Stimulated activated CD8-positive, alpha-beta memory T cell treated with anti-CD3 and anti-CD28 coated beads, Interleukin-12 subunit alpha, Interleukin-12 subunit beta, amount 100 ng/mL, for 24 hours (primary cell): ENCODE results near the gene SPIB.
A peak's percentile ranks its signal among the peaks of the same experiment; 100 is the strongest.
"Not testable (repeated sequence)": the region's sequence is repeated elsewhere in the genome, so short reads cannot be mapped to it uniquely, and the experiment has no call there.

Experiments
- DNase-seq: peaks from one replicate; pipeline ENCODE4 v3.0.0-alpha.2; 2020; ENCODE audit errors: extremely low read depth

Gene SPIB

DNA sequence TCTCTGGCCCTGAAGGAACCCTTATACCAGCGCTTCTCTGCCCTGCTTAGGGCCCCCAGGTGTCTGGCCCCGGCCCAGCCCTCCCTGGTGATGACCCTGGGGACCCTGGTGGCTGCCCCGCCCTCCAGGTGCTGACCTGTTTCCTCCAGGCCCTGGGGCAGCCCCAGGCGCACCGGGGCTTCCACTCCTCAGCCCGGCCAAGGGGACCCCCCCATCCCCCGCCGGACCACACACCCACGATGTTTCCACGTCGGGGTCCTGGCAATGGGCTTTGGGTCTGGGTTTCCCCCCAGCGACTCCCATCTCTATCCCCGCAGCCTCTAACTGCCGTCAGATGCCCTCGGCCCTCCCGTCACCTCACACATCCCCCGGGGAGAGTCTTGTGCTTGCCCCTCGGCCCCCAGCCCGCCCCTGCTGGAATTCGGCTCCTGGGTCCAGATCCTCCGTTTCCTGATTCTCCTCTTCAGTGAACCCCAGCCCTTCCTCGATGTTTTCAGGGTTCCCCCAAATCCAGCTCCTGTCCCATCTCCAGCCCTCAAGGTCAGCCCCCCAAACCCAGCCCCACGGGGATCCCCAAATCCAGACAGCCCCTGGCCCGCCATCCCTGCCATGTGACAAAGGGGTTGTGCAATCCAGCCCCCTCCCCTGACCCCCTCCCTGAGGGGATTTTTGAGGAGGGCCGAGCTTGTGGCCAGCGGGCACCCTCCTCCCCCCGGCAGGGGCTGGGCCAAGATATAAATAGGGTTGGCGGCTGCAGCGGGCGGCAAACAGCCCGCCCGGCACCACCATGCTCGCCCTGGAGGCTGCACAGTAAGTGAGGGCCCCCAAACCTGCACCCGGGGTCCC, at the start of gene SPIB:
Gene SPIB, plus strand, starts transcription at position 763 of the 846 bp plus-strand sequence. Its CDS starts 25 bp downstream, at position 788.
- DNase-seq: no peak

DNA sequence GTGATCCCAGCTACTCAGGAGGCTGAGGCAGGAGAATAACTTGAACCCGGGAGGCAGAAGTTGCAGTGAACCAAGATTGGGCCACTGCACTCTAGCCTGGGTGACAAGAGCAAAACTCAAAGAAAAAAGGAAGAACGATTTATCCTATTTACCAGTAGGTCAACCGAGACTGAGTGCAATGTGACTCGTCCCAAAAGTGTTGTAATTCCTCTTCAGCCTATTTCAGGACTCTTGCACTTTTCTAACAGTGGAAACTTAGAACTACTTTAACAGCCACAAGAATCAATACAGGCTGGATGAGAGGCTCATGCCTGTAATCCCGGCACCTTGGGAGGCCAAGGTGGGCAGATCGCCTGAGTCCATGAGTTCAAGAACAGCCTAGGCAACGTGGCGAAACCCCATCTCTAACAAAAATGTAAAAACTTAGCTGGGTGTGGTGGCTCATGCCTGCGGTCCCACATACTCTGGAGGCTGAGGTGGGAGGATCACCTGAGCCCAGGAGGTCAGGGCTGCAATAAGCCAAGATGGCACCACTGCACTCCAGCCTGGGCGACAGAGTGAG, 46.7 kb upstream of the SPIB start:
- DNase-seq: no peak

DNA sequence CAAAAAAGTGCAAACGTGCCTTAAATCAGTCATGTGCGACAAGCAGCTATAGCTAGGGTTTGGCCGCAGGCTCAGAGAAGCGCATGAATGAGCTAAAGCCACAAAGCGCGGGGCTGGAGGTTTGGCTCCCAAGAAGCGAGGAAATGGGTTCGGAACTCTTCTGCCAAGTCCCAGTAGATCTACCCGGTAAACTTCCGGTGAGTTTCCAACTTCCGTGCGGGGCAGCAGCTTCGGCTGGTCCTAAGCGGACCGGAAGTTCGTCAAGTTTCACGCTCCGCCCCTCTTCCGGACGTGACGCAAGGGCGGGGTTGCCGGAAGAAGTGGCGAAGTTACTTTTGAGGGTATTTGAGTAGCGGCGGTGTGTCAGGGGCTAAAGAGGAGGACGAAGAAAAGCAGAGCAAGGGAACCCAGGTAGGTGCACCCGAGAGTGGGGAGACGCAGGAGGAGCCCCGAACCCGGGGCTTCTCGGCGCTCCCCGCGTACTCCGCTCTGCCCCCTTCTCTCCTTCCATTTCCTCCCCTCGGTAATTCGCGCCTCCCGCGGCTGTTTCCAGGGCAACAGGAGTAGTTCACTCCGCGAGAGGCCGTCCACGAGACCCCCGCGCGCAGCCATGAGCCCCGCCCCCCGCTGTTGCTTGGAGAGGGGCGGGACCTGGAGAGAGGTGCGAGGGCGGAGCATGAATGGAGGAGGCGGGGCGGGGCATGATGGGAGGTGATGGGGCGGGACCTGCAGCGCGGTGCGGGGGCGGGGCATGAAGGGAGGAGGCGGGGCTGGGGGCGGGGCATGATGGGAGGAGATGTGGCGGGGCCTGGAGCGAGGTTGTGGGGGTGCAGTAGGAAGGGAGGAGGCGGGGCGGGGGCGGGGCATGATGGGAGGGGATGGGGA, 42.3 kb upstream of the SPIB start, which contains the start of gene NR1H2:
Gene NR1H2, plus strand, starts transcription at position 292 of the 885 bp plus-strand sequence. CDS start 1,149 bp downstream, outside the sequence.
- peak; percentile 77 for DNase-seq

DNA sequence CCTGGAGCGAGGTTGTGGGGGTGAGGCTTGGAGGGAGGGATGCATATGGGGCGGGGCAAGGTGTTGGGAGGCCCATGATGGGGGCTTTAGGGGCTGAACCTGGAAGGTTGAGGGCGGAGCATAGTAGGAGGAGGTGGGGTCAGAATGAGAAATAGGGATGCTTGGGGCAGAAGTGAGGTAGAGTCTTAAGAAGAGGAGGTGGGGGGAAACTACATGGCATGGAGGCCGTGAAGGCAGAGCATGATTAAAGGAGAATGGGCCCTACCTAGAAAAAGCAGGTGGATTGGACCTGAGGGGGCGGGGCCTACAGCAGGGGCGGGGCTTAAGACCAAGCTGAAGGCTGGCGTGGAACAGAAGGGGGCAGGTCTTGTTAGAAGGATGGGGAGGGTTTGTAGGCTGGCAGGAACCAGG, 41.7 kb upstream of the SPIB start:
- no peak for DNase-seq

DNA sequence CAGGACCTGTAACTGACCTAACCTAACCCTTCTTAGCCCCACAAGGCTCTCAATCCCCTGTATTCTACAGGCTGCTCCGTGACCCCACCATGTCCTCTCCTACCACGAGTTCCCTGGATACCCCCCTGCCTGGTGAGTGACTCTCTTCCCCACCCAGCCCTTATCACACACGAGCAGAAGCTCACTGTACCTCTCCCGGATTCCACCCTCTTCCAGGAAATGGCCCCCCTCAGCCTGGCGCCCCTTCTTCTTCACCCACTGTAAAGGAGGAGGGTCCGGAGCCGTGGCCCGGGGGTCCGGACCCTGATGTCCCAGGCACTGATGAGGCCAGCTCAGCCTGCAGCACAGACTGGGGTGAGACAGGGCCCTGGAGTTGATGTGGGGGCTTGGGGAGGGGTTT, 41.2 kb upstream of the SPIB start:
- no peak for DNase-seq

DNA sequence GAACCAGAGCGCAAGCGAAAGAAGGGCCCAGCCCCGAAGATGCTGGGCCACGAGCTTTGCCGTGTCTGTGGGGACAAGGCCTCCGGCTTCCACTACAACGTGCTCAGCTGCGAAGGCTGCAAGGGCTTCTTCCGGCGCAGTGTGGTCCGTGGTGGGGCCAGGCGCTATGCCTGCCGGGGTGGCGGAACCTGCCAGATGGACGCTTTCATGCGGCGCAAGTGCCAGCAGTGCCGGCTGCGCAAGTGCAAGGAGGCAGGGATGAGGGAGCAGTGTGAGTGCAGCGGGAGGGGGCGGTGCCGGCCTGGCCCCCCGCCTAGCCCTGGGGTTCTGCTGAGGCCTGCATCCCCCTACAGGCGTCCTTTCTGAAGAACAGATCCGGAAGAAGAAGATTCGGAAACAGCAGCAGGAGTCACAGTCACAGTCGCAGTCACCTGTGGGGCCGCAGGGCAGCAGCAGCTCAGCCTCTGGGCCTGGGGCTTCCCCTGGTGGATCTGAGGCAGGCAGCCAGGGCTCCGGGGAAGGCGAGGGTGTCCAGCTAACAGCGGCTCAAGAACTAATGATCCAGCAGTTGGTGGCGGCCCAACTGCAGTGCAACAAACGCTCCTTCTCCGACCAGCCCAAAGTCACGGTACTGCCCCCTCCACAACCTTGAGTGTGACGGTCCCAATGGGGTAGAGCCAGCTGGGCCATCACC, 40.4 kb upstream of the SPIB start:
- no peak for DNase-seq

DNA sequence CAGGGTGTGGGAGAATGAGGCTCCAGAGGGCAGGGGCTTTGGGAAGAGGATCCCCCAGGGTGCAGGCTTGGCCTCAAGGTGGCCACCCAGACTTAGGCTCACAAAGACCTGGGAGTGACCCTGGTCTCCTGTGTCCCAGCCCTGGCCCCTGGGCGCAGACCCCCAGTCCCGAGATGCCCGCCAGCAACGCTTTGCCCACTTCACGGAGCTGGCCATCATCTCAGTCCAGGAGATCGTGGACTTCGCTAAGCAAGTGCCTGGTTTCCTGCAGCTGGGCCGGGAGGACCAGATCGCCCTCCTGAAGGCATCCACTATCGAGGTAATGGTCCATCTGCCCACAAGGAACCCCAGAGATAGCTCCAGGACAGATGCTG, 39.9 kb upstream of the SPIB start:
- no peak for DNase-seq

DNA sequence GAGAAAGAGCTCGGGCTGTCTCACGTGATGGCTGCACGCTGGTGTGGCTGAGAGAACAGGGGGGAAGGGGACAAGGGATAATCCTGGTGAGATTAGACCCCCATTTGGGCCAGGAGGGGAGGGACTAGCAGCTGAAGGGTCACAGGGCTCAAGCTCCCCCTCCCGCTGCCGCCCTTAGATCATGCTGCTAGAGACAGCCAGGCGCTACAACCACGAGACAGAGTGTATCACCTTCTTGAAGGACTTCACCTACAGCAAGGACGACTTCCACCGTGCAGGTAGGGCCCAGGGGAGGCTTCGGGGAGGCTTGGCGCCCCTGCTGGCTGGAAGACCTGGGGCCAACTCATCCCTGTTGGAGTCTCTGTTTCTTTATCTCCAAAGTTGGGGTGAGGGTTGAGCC, 39.1 kb upstream of the SPIB start:
- DNase-seq: no peak

DNA sequence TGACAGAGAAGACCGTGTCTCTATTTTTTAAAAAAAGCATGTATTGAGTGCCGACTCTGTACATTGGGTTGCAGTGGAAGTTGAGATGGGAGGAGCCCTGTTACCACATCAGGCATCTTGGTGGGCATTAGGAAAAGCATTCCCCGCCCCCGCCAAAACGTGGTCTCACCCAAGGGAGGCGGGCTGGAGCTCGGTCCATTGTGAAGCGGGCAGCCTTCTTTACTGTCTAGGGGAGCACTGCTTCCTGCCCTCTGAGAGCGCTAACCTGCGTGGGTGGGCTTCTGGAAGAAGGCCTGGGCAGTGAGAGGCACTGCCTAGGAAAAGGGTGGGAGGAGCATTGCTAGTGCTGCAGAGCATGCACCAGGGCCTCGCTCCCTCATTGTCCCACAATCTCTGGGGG, 38.6 kb upstream of the SPIB start:
- no peak for DNase-seq

DNA sequence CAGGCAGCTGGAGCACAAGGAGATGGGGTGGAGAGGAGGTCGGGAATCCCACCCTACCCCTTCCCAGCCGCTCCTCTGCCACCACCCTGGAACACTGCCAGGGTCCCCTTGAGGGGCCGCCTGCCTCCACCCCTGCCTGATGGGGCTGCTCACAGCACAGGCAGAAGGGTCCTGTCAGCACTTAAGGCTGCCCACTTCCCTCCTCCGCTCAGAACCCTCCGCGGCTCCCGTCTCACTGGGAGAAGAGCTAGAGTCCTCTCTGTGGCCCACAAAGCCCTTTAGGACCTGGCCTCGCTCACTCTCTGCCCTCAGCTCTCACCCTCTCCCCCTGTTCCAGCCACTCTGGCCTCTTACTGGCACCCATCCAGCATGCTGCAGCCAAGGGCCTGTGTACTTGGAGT, 38.0 kb upstream of the SPIB start:
- no peak for DNase-seq

DNA sequence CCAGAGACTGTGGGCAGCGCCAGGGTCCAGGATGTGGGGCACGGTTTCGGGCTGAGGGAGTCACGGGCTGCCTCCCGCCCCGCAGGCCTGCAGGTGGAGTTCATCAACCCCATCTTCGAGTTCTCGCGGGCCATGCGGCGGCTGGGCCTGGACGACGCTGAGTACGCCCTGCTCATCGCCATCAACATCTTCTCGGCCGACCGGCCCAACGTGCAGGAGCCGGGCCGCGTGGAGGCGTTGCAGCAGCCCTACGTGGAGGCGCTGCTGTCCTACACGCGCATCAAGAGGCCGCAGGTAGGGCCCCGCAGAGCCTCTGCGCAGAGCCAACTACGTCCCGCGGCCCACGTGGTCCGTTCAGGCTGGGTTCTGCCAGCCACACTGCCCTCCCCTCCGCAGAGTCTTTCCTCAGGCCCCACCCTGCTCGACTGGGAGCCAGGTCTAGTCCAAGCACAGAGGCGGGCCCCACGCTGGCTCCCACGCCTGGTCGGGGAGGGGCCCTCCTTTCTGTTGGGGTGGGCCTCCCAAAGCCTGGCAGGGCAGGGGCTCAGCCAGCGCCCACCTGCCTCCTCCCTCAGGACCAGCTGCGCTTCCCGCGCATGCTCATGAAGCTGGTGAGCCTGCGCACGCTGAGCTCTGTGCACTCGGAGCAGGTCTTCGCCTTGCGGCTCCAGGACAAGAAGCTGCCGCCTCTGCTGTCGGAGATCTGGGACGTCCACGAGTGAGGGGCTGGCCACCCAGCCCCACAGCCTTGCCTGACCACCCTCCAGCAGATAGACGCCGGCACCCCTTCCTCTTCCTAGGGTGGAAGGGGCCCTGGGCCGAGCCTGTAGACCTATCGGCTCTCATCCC, 36.6 kb upstream of the SPIB start:
- DNase-seq: no peak

DNA sequence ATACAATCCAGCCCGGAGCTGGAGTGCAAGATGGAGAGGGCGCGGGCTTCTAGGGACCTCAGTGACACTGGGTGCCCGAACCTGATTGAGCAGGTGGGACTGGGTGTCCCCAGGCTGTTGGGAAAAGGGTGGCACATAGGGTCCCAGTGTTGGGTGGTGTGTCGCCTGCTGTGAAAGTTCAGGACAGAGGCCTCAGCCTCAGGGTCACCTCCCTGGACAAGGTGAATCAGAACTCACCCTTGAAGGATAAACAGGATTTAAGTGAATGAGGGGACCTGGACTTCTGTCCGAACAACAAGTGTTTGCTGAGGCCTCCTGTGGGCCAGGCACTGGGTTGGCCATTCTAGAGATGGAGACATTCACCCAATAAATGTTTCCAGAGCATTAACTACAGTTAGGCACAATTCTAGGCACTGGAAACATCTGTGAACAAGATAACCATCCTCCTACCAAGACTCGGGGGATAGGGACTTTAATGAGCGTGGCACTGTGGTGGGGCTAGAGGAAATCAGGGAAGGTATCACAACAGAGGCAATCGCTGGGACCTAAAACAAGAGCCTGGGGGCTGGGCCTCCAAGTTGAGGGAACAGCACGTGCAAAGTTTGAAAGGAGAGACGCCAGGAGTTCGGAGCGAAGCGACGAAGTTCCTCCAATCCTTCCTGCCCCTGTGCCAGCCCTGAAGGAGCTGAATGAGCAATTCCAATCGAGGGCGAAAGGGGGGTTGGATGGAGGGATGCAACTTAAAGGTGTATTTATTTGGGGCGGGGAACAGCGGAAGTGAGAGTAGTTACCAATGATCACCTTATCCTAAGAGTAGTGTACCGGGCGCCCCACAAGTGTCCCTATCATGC, 35.5 kb upstream of the SPIB start:
- DNase-seq: no peak

DNA sequence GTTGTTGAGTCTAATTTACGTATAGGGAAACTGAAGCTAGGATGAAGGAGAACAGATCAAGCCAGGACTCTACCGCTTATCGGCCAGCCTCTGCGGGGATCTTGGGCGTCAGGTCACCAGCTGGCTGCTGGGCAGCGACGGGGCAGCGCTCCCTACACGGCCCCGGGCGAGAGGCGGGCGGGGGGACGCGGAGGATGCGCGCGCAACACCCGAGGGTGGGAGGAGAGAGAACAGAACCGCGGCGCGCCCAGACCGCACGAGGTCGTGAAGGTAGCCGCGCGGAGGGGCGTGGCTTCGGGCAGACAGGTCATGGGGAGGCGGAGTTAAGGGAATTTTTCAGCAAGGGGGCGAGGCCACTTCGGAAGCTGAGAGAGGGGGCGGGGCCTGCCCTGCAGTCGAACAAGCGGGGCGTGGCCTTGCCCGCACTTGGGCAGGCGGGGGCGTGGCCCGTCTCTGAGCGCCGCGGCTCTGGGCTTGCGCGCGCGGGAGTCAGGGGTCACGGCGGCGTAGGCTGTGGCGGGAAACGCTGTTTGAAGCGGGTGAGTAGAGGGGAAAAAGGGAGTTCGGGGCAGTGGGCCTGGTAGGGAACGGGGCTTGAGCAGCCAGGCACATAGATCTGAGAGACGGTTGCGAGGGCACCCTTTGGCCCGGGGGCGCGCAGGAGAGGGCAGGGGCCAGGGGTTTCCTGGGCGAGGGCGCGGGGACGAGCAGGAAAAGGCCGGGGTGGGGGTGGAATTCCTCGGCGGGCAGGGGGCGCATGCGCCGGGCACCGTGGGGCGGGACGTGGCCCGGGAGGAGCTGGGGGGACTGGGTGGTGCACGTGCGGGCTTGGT, 34.7 kb upstream of the SPIB start, which contains the start of gene POLD1:
Gene POLD1, plus strand, starts transcription at position 496 of the 833 bp plus-strand sequence. CDS start 14,505 bp downstream, outside the sequence.
- DNase-seq: peak; percentile 99

DNA sequence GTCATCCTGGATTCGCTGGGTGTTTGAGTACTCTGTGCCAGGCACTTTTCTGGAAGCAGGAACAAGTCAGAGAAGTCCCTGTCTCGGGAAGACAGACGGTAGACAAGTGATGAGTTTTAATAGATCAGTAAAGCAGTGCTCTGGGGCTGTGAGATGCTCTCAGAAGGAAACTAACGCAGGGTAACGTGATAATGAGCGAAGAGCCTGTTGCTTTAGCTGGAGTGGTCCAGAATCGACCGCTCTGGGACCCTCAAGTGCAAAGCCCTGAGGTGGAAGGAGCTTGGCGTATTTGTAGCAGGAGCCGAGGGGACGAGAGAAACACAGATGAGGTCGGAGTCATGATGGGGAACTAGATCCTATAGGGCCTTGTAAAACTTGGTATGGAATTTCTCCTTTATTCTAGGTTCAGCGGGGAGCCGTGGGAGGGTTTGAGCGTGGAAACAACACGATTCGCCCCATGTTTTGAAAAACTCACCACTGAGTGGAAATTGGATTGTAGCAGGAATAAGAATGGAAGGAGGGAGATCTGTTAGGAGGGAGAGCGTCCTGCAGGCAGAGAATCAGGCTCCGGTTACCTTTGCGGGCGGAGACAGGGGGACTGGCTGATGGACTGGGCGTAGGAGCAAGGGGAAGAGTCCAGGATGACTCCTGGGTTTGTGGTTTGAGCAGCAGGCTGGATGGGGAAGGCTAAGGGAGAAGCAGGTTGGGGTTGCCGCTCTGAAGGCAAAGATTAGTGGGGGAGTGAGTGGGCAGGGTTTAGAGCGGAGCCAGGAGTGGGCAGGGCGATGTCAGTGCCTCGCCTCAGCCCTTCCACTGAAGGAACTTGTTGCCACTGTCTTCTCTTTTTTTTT, 33.8 kb upstream of the SPIB start:
- no peak for DNase-seq

DNA sequence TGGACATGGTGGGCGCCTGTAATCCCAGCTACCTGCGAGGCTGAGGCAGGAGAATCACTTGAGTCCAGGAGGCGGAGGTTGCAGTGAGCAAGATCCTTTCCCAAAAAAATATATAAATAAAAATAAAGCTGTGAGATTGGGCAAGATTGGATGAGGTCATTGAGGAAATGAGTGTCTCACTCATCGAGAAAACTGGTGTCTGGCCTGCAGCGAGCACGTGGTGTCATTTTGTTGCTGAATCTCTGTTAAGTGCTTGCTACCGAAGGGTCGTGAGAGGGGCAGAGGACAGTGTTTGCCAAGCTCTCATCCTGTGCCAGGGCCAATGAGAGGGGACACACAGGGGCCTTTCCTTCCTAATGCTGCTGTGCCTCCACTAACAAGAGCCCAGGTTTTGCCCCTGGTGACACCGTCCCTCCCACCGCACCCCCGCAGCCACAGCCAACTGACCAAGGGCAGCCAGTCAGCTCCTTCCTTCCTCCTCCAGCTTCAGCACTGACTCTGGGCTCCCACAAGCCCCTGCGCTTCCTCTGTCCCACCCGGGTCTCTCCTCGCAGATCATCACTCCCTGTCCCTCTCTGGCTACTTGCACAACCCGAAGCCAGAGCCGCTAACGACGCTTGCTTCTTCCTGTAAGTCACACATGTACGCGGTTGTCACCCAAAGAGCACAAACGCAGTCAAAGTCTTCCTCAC, 31.4 kb upstream of the SPIB start:
- DNase-seq: no peak

DNA sequence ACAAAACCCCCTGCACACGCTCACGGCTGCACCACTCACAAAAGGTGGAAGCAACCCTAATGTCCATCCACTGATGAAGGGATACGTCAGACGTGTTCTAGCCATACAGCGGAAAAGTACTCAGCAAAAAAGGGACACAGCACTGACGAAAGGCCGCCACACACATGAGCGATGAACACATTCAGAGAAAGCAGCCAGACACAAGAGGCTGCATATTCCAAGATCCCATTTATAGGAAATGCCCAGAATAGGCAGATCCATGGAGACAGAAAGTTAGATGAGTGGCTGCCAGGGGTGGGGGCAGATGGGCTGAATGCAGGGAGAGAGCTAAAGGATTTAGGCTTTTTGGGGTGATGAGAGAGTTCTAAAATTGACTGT, 30.9 kb upstream of the SPIB start:
- no peak for DNase-seq

DNA sequence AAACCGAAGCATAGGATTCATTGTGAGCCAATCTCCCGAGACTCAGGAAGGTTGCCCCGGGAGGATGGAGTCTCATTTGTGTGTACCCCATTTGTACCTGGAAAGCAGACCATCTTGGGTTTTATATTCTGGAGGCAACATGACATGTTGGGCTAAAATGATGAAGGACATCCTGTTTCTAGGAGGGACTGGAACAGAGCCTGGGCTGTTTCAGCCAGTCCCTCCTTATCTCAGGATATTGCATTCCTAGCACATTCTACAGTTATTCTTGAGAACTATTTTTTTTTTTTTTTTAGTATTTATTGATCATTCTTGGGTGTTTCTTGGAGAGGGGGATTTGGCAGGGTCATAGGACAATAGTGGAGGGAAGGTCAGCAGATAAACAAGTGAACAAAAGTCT, 28.4 kb upstream of the SPIB start:
- DNase-seq: not testable (repeated sequence)
